Measurements from ENCODE around the gene BAIAP2.
A peak's percentile ranks its signal among the peaks of the same experiment; 100 is the strongest.

- no peak for TF ChIP-seq CEBPB (IDR thresholded peaks at IDR 0.05)
- no peak for TF ChIP-seq REST (IDR thresholded peaks at IDR 0.05; ENCODE audit: low read depth)
- no peak for TF ChIP-seq RAD21 (IDR thresholded peaks at IDR 0.05; ENCODE audit: low read depth)
- no peak for TF ChIP-seq USF1 (IDR thresholded peaks at IDR 0.05)
- no peak for TF ChIP-seq CREB1 (IDR thresholded peaks at IDR 0.05; ENCODE audit: low read depth)
- TF ChIP-seq FOXM1 (IDR thresholded peaks at IDR 0.05; ENCODE audit: borderline replicate concordance, low read depth): no peak
- TF ChIP-seq EP300 (IDR thresholded peaks at IDR 0.05; ENCODE audit: borderline replicate concordance): no peak
- no peak for TF ChIP-seq MAX (IDR thresholded peaks at IDR 0.05)
- TF ChIP-seq TEAD4 (IDR thresholded peaks at IDR 0.05): peak; percentile 20; the same call in 1 of the 2 replicates
- no peak for TF ChIP-seq TAF1 (IDR thresholded peaks at IDR 0.05; ENCODE audit: low read depth)
- TF ChIP-seq YY1 (IDR thresholded peaks at IDR 0.05; ENCODE audit: low read depth): no peak
- peak; percentile 84 for TF ChIP-seq NFIC (IDR thresholded peaks at IDR 0.05)
- no peak for TF ChIP-seq TCF12 (IDR thresholded peaks at IDR 0.05; ENCODE audit: low read depth)
Measured at GRCh38 chr17:81044764-81045589, 10.0 kb downstream of the BAIAP2 start.

Measured in Ishikawa (cell line).